ENCODE results near the gene ATP6V0B.

GRCh38 chr1:43961692-43962091, 13.1 kb upstream of the ATP6V0B start:
- TF ChIP-seq CTCF (IDR thresholded peaks at IDR 0.05) (no peak), POLR2A (IDR thresholded peaks at IDR 0.05) (no peak)

Measured in body of pancreas (tissue), 4 donors.